Measurements from ENCODE around the gene PIP4K2C. TPM values are rescaled to one million over a fixed set of nuclear protein-coding genes. Genes with fewer than 3 reads are reported as not detected.

The PIP4K2C gene
- total and polyA plus RNA-seq, 2 experiments from 2014 or later = 10.8 to 30.6 TPM

- no peak overlapping the region; the same call in 2 of the 3 replicates for H3K4me3 Mint-ChIP-seq
- Histone ChIP-seq H3K4me2 (peak overlapping the region; percentile 97; the same call in 1 of the 2 replicates), H3K79me2 (replicated peaks; ENCODE audit: insufficient read depth) (peaks cover 12% of the 10 kb centered on the region)
These were observed 17.1 kb downstream of the PIP4K2C start for GRCh38 chr12:57607958-57608663.

More at GRCh38 chr12:57607958-57608663, 17.1 kb downstream of the PIP4K2C start:
- Mint-ChIP-seq H3K27ac (no peak overlapping the region), H3K4me1 (peaks cover 56% of the 10 kb centered on the region), H3K27me3 (ENCODE audit: insufficient read depth, low read depth, poor library complexity) (peaks cover 47% of the 10 kb centered on the region), H3K9me3 (no peaks in the 10 kb centered on the region), H3K36me3 (ENCODE audit: low read depth) (peaks cover 19% of the 10 kb centered on the region)
- peaks cover 9% of the 10 kb centered on the region; the same call in 1 of the 2 replicates for H3F3A ChIP-seq (replicated peaks; ENCODE audit: low read depth)
- DNase-seq (ENCODE audit: low spot score) (no peak), ATAC-seq (no peak)
- peaks cover 45% of the 10 kb centered on the region for H3K4me1 ChIP-seq (ENCODE audit: insufficient read depth)
- TF ChIP-seq EZH2phosphoT487 (IDR thresholded peaks at IDR 0.05; ENCODE audit: unreplicated experiment) (no peak), EZH2 (IDR thresholded peaks at IDR 0.05; ENCODE audit: low read depth, unreplicated experiment) (no peak), CTCF (conservative IDR thresholded peaks at IDR 0.05; ENCODE audit: low read depth in 2 of 2) (no peak), JUNB (IDR thresholded peaks at IDR 0.05; ENCODE audit: unreplicated experiment) (no peak), ZNF114 (CRISPR knock-in tag; IDR thresholded peaks at IDR 0.05) (no peak), ETS1 (IDR thresholded peaks at IDR 0.05) (no peak), POLR2AphosphoS5 (IDR thresholded peaks at IDR 0.05; ENCODE audit: low read depth) (no peak), REST (IDR thresholded peaks at IDR 0.05; ENCODE audit: unreplicated experiment) (no peak), CREB1 (CRISPR knock-in tag; IDR thresholded peaks at IDR 0.05; ENCODE audit: low read depth) (no peak), NANOG (IDR thresholded peaks at IDR 0.05; ENCODE audit: borderline replicate concordance) (no peak), STAT1 (IDR thresholded peaks at IDR 0.05; ENCODE audit: unreplicated experiment) (no peak), ZNF331 (CRISPR knock-in tag; IDR thresholded peaks at IDR 0.05; ENCODE audit: low read depth) (no peak), ZNF462 (CRISPR knock-in tag; IDR thresholded peaks at IDR 0.05) (no peak)
- H3K9me2 ChIP-seq (ENCODE audit: insufficient read depth) = no peaks in the 10 kb centered on the region
- H2AFZ ChIP-seq = no peak overlapping the region
- H3K27me3 ChIP-seq (ENCODE audit: insufficient read depth) = peaks cover 41% of the 10 kb centered on the region
- H3K36me3 ChIP-seq (ENCODE audit: insufficient read depth) = peaks cover 4% of the 10 kb centered on the region; the same call in 1 of the 2 replicates
- H3K4me3 ChIP-seq = no peak overlapping the region
- H3K27ac ChIP-seq (ENCODE audit: low read depth) = no peak overlapping the region
- H4K20me1 ChIP-seq (replicated peaks; ENCODE audit: insufficient read depth) = no peaks in the 10 kb centered on the region; the same call in 1 of the 2 replicates
